BJ (cell line): ENCODE results near the gene HAUS2. TPM values are rescaled to one million over a fixed set of nuclear protein-coding genes. Genes with fewer than 3 reads are reported as not detected.

ENCODE experiments used
- CTCF ChIA-PET: fragments of 350-600 bp; formaldehyde crosslinking; extraction: SDS; loops from one replicate; lab custom pipeline; 2021; ENCODE audit warnings: antibody characterized with exemption, inconsistent platforms; lab: Yijun Ruan, JAX
- POLR2A ChIA-PET: fragments of 300-600 bp; sonication (Branson Sonifier 250); formaldehyde crosslinking; extraction: SDS; loops from one replicate; lab custom pipeline; 2021; ENCODE audit warnings: antibody characterized with exemption; lab: Charles Lee
- DNase-seq: peaks from one replicate; pipeline ENCODE4 v3.0.0-alpha.2; 2011; ENCODE audit warnings: low read depth
- H3K27me3 ChIP-seq: 2 replicates; pipeline ENCODE4 v1.6.0; 2011; ENCODE audit warnings: low read length; ENCODE audit not compliant: control insufficient read depth, insufficient read depth
- H3K36me3 ChIP-seq: 2 replicates; pipeline ENCODE4 v1.5.1; 2011; ENCODE audit warnings: low read length; ENCODE audit not compliant: control insufficient read depth, insufficient read depth
- H3K4me3 ChIP-seq: 2 replicates; pipeline ENCODE4 v1.5.1; 2011; ENCODE audit warnings: low read depth, mild to moderate bottlenecking, control low read depth, low read length
- CTCF ChIP-seq: IDR thresholded peaks from 2 replicates; pipeline ENCODE4 v1.5.1; 2011; ENCODE audit warnings: low read depth, mild to moderate bottlenecking, control low read depth, inconsistent platforms, low read length, moderate library complexity; ENCODE audit not compliant: insufficient read depth
- polyA plus RNA-seq: library from polyadenylated mRNA; depleted of rRNA; stranded (reverse); fragments of >200 nt; gene quantifications from 2 replicates; pipeline ENCODE4 v1.2.3, GENCODE V29; 2011

The HAUS2 gene
- polyA plus RNA-seq, 1 experiment, result 14.1 TPM

- DNase-seq, result no peak
- Histone ChIP-seq H3K27me3 (no peaks in the 10 kb centered on the region), H3K4me3 (peak overlapping the region; percentile 95), H3K36me3 (no peaks in the 10 kb centered on the region)
- CTCF ChIA-PET, result interaction anchor here (1.5 kb wide), 1 partner anchor 43 kb away, joined by 3 read pairs; no protein-coding TSS in a partner anchor
- no peak for TF ChIP-seq CTCF
- POLR2A ChIA-PET, result no interaction called here
These were observed 27.5 kb downstream of the HAUS2 start for GRCh38 chr15:42576040-42576594.

- no peak overlapping the region for H3K4me3 ChIP-seq
- TF ChIP-seq CTCF, result no peak
- H3K27me3 ChIP-seq, result no peaks in the 10 kb centered on the region
- ChIA-PET CTCF (no interaction called here), POLR2A (no interaction called here)
- no peaks in the 10 kb centered on the region for H3K36me3 ChIP-seq
- no peak for DNase-seq
These were observed 28.1 kb downstream of the HAUS2 start for GRCh38 chr15:42576776-42577175.

GRCh38 chr15:42577514-42578031 is 28.9 kb downstream of the HAUS2 start:
- no peaks in the 10 kb centered on the region for H3K27me3 ChIP-seq
- DNase-seq, result no peak
- no peak overlapping the region for H3K4me3 ChIP-seq
- no peak for TF ChIP-seq CTCF
- POLR2A ChIA-PET, result no interaction called here
- CTCF ChIA-PET, result interaction anchor here (1.1 kb wide), 1 partner anchor 15 kb away, joined by 3 read pairs; no protein-coding TSS in a partner anchor
- no peaks in the 10 kb centered on the region for H3K36me3 ChIP-seq

- ChIA-PET POLR2A (no interaction called here), CTCF (no interaction called here)
- TF ChIP-seq CTCF, result no peak
- Histone ChIP-seq H3K4me3 (no peak overlapping the region), H3K36me3 (no peaks in the 10 kb centered on the region), H3K27me3 (no peaks in the 10 kb centered on the region)
- DNase-seq, result no peak
These were observed 30.4 kb downstream of the HAUS2 start for GRCh38 chr15:42578984-42579537.

GRCh38 chr15:42581272-42581730 is 32.7 kb downstream of the HAUS2 start:
- Histone ChIP-seq H3K4me3 (peak overlapping the region; percentile 46), H3K36me3 (0 out of 2 replicates have a peak, but pooled peaks cover 1% of the 10 kb centered on the region), H3K27me3 (no peaks in the 10 kb centered on the region)
- peak; percentile 2; the same call in 1 of the 2 replicates for TF ChIP-seq CTCF
- no peak for DNase-seq
- ChIA-PET POLR2A (interaction anchor here (0.5 kb wide), 1 partner anchor 91 kb away, joined by 3 read pairs; no protein-coding TSS in a partner anchor), CTCF (interaction anchor here (0.6 to 2.2 kb wide), 4 partner anchors 8 to 85 kb away, joined by 3 to 8 read pairs (median 4); no protein-coding TSS in a partner anchor)
